Coronary artery (tissue), 2 donors: ENCODE data around the gene GJC1.
"Not testable (repeated sequence)": the region's sequence is repeated elsewhere in the genome, so short reads cannot be mapped to it uniquely, and the experiment has no call there.

ENCODE experiments used
- DNase-seq: peaks from one replicate; pipeline ENCODE4 v3.0.0-alpha.2; 2017; ENCODE audit warnings: low spot score
- H3K27ac ChIP-seq, 2 donors: fragments of 200-600 bp; sonication (generic); one replicate each; pipeline ENCODE4 v1.5.1; 2016 to 2019
- H3K4me3 ChIP-seq: fragments of 200-600 bp; sonication (generic); 2 replicates; pipeline ENCODE4 v1.5.1; 2016; ENCODE audit warnings: mild to moderate bottlenecking, moderate library complexity
- TF ChIP-seq, protein P1 (sequence below): fragments of 200-600 bp; sonication (generic); IDR thresholded peaks from one replicate; pipeline ENCODE4 v1.5.1; 2019; ENCODE audit warnings: antibody characterized with exemption

Gene GJC1

DNA sequence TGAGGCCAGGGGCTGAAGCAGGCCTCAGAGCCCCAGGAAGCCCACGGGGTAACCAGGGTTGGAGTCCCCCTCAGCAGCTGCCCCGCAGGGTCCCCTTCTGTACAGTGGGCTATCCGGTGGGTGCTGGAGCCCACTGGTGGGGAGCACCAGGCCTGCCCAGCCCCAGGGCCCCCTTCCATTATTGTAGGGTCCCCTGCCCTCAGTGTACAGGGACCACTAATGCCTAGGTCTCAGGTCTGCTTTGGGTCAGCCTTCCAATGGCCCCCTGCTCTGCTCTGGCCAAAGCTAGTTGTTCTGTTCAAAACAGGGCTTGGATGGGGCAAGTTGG, 70.2 kb downstream of the GJC1 start:
- H3K27ac ChIP-seq = no peak overlapping the region
- no peak overlapping the region for H3K4me3 ChIP-seq
- no peak for DNase-seq
- TF ChIP-seq, protein P1, sequence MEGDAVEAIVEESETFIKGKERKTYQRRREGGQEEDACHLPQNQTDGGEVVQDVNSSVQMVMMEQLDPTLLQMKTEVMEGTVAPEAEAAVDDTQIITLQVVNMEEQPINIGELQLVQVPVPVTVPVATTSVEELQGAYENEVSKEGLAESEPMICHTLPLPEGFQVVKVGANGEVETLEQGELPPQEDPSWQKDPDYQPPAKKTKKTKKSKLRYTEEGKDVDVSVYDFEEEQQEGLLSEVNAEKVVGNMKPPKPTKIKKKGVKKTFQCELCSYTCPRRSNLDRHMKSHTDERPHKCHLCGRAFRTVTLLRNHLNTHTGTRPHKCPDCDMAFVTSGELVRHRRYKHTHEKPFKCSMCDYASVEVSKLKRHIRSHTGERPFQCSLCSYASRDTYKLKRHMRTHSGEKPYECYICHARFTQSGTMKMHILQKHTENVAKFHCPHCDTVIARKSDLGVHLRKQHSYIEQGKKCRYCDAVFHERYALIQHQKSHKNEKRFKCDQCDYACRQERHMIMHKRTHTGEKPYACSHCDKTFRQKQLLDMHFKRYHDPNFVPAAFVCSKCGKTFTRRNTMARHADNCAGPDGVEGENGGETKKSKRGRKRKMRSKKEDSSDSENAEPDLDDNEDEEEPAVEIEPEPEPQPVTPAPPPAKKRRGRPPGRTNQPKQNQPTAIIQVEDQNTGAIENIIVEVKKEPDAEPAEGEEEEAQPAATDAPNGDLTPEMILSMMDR = no peak

DNA sequence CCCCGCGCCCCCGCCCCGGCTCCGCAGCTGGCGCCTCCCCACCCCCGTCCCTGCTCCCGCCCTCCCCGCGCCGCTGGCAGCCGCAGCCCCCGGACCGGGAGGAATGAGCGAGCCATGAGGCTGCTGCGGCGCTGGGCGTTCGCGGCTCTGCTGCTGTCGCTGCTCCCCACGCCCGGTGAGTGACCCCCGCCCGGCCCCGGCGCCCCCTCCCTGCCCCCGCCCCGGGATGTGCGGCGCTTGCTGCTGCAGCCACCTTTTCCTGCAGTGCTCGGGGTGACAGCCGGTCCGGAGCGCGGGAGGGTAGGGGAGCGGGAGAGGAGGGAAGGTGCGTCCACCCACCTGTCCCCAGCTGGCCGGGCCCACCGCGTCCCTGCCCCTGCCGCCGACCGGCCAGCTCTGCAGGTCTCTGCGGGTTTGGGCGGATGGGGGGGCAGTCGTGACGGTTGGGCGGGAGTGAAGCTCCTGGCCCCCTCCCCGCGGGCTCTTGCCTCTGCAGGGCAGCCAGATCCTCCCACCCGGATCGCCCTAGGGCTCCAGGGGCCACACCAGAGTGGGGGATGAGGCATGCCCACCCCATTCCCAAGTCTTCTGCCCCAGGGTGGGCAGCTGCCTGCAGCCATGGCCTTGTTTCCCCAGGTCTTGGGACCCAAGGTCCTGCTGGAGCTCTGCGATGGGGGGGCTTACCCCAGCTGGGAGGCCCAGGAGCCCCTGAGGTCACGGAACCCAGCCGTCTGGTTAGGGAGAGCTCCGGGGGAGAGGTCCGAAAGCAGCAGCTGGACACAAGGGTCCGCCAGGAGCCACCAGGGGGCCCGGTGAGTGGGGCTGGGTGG, 70.8 kb downstream of the GJC1 start:
- DNase-seq = no peak
- TF ChIP-seq, protein P1 = no peak

DNA sequence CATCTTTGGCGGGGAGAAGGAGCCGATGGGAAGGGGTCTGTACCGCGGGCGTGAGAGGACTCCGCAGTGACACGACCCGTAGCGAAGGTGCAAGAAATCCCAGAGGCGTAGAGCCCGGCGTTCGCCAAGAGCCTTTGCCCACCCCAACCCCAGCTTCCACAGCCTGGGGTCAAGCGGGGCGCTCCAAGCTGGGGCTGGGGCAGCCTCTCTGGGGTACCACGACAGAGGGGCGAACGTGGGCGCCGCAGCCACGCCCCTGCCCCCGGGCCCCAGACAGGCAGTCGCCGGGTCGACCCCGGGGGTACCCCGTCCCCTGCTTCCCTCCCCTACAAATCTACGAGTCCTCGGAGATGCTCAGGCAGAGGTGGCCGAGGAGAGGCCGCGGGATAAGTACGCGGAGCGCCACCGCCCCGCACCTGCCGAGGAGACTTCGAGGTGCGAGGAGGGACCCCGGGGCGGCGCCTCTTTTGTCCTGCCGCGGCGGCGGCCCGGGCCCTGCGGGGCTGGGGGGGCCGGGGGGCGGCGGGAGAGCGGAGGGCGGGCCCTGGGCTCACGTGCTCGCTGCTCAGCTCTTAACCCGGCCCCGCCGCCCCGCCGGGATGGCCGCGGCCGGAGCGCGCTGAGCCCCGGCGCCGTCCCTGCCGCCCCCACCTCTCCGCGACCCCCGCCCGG, 71.5 kb downstream of the GJC1 start, which contains the start of gene ADAM11:
TSS of gene ADAM11 (plus strand) at position 575 of the 672 bp plus-strand sequence. CDS start 212 bp downstream, outside the sequence.
- TF ChIP-seq, protein P1 = no peak
- Histone ChIP-seq H3K27ac (no peak within 1 kb of the TSS), H3K4me3 (peak within 1 kb of the TSS; percentile 83)
- DNase-seq = no peak

More for the DNA sequence above, 70.8 kb downstream of the GJC1 start:
- no peak overlapping the region for H3K27ac ChIP-seq
- H3K4me3 ChIP-seq = peak overlapping the region; percentile 83

DNA sequence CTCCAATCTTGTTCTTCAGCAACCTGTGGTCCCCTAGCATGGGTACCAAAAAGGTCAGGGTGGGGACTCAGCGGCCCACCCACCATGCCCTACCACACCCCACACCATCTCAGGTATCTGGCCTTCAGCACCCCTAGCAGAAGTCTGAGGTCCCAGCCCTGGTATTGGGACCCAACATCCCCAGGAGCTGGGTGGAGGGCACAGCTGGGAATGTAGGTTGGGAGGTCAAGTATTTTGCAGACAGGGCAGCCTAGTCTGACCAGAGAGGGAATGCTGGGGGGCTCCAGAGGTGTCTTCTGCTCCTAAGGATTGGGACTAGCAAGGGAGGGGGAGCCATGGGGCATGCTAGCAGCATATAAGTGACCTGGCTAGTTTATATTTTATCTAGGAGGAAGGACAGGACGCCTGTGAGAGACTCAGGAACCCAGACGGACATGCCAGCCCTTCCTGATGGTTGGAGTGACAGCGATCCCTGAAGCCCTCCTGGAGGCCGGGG, 72.1 kb downstream of the GJC1 start:
- no peak overlapping the region for H3K4me3 ChIP-seq
- no peak for DNase-seq
- H3K27ac ChIP-seq = no peak overlapping the region
- TF ChIP-seq, protein P1 = no peak

DNA sequence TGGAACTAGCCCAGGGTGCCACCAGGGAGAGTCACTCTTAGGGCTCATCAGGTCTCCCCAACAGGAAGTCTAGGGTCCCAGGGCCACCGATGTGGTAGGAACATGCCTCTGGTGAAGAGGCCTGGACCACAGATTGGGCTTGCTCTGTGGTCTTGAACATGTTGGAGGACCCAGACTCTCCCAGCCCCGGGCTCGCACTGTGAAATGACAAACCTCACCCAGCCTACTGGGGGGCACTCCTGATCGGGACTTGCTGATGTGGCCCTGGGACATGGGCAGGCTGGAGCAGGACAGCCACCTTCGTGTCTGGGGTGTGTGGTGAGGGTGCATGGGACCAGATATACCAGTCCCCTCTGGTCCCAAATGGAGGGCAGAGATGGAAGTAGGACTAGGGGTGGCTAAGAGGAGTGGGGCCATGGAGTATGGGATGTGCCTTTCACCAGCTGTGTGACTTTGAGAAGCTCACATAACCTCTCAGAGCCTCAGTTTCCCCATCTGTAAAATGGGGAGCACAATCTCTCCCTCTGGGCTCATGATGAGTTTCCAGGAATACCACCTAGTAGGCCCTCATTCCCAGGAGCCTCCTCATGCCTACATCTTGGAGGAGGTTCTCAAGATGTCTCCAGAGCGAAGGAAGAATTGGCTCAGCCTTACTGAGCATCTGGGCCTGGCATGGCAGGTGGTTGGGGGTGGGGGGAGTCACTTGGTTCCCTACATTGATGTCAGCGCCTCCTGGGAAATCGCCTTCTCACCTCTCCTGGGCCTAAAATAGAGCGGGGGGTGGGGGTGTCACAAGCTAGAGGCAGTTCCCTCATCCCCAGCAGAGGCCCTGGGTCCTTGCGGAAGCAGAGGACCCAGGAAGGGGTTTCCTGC, 72.8 kb downstream of the GJC1 start:
- no peak for DNase-seq
- Histone ChIP-seq H3K4me3 (no peak overlapping the region), H3K27ac (no peak overlapping the region)
- TF ChIP-seq, protein P1 = no peak

DNA sequence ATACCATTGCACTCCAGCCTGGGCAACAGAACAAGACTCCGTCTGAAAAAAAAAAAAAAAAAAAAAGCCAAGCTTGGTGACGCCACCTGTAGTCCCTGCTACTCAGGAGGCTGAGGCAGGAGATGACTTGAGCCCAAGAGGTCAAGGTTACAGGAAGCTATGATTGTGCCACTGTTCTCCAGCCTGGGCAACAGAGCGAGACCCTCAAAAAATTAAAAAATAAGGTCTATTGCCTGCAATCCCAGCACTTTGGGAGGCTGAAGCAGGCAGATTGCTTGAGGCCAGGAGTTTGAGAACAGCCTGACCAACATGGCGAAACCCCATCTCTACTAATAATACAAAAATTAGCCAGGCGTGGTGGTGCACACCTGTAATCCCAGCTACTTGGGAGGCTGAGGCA, 74.9 kb downstream of the GJC1 start:
- DNase-seq, H3K27ac ChIP-seq, H3K4me3 ChIP-seq: not testable (repeated sequence)

DNA sequence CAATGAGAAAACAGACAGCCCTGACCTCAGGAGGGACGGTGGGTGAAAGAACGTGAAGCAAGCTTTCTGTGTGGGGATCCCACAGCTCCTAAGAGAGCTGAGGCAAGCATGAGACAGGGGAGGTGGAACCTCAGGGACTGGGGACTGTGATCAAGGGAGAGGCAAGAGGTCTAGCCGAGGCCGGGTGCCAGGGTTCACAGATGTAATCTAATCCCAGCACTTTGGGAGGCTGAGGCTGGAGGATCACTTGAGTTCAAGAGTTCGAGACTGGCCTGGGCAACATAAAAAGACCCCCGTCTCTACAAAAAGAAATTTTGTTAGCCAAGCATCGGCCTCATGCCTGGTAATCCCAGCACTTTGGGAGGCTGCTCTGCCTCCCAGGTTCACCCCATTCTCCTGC, 75.8 kb downstream of the GJC1 start:
- TF ChIP-seq, protein P1 = no peak
- DNase-seq = no peak
- H3K27ac ChIP-seq = no peak overlapping the region
- H3K4me3 ChIP-seq = no peak overlapping the region
